ENCODE data around the gene WDR87.

The WDR87 gene

DNA sequence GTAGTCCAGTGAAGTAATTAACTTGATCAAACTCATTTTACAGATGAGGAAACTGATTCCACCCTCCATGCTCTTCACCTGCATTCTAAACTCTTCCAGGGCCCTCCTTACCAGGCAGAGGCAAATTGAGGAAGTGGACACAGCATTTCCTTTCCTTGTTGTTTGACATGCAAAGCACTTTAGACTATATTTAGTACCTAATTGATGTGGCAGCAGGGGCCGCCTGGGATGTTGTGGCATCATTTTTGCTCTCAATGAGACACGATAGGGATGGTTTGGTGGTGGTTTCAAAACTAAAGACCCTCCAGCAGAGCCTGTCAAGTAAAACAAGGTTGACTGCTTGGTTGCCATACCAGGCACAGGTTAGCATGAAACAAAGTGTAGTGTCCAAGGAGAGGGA lies 8.5 kb upstream of the WDR87 start:
- Histone ChIP-seq H3K36me3 (ENCODE audit: control insufficient read depth, insufficient read depth, low read length) (peaks cover 1% of the 10 kb centered on the region; the same call in 1 of the 2 replicates), H3K4me3 (replicated peaks; ENCODE audit: low read depth, low read length) (peak overlapping the region; percentile 60), H3K27me3 (replicated peaks; ENCODE audit: control insufficient read depth, insufficient read depth, low read length) (no peaks in the 10 kb centered on the region)
- DNase-seq (ENCODE audit: extremely low read depth, insufficient read length): no peak
- TF ChIP-seq, protein P1, sequence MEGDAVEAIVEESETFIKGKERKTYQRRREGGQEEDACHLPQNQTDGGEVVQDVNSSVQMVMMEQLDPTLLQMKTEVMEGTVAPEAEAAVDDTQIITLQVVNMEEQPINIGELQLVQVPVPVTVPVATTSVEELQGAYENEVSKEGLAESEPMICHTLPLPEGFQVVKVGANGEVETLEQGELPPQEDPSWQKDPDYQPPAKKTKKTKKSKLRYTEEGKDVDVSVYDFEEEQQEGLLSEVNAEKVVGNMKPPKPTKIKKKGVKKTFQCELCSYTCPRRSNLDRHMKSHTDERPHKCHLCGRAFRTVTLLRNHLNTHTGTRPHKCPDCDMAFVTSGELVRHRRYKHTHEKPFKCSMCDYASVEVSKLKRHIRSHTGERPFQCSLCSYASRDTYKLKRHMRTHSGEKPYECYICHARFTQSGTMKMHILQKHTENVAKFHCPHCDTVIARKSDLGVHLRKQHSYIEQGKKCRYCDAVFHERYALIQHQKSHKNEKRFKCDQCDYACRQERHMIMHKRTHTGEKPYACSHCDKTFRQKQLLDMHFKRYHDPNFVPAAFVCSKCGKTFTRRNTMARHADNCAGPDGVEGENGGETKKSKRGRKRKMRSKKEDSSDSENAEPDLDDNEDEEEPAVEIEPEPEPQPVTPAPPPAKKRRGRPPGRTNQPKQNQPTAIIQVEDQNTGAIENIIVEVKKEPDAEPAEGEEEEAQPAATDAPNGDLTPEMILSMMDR (IDR thresholded peaks at IDR 0.05; ENCODE audit: insufficient read depth, low read length, poor library complexity, severe bottlenecking): no peak

DNA sequence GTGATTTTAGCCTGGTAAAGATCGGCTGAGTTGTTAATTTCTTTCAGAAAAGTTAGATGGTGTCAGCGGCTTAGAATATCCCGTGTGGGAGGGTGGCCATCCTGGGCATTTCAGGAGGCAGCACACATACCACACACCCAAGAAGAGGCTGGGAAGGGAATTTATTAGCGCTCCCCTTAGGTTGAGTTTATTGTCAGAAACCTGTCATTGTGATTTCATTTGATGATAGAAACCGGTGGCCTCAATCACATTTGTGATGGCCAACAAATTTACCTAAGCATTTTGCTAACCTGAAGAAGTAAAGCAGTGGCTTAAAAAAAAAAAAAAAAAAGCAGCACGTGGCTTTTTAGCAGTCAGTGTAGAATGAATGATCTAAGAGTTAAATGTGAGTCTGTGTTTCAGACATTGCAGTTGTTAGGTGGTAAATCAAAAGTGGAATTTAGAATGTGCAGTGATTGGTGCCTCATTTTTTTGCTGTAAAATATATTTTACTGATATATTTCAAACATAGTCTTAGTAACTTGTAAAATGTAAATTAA lies 3.3 kb upstream of the WDR87 start:
- DNase-seq (ENCODE audit: extremely low read depth, insufficient read length): no peak
- TF ChIP-seq, protein P1 (IDR thresholded peaks at IDR 0.05; ENCODE audit: insufficient read depth, low read length, poor library complexity, severe bottlenecking): no peak
- no peak overlapping the region; the same call in 1 of the 2 replicates for H3K4me3 ChIP-seq (replicated peaks; ENCODE audit: low read depth, low read length)
- H3K36me3 ChIP-seq (ENCODE audit: control insufficient read depth, insufficient read depth, low read length): no peaks in the 10 kb centered on the region; the same call in 1 of the 2 replicates
- H3K27me3 ChIP-seq (replicated peaks; ENCODE audit: control insufficient read depth, insufficient read depth, low read length): no peaks in the 10 kb centered on the region

DNA sequence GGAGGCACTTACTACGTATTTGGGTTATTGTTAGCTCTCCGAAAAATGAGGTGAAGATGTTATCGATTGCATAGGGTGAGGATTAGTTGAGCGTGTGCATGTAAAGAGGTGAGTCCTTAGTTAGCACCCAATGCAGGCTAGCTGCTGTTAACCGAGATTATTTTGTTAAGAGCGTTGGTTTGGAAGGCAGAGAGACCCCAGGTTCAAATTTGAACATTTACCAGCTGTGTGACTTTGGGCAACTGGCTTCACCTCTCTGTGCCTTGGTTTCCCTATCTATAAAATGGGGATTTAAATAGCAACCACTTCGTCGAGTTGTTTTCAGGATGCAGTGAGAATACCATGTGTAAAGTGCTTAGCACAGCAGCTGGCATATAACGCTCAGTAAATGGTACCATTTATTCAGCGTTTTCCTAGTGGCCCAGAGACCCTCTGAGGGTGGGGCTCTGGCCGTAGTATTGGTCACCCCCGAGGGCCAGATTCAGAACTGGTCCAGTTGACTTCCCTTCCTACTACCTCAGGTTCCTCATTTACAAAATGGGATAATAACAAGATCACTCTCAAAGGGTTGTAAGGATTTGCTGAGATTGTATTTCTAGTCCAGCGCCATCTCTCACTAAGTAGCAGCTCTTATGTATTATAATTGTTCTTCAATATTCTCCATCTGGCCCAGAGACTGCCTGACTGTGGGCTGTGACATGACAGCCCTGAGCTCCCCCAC lies 1.5 kb upstream of the WDR87 start:
- no peak for DNase-seq (ENCODE audit: extremely low read depth, insufficient read length)
- H3K36me3 ChIP-seq (ENCODE audit: control insufficient read depth, insufficient read depth, low read length): no peaks in the 10 kb centered on the region; the same call in 1 of the 2 replicates
- TF ChIP-seq, protein P1 (IDR thresholded peaks at IDR 0.05; ENCODE audit: insufficient read depth, low read length, poor library complexity, severe bottlenecking): no peak
- H3K4me3 ChIP-seq (replicated peaks; ENCODE audit: low read depth, low read length): peak overlapping the region; percentile 74
- H3K27me3 ChIP-seq (replicated peaks; ENCODE audit: control insufficient read depth, insufficient read depth, low read length): no peaks in the 10 kb centered on the region

DNA sequence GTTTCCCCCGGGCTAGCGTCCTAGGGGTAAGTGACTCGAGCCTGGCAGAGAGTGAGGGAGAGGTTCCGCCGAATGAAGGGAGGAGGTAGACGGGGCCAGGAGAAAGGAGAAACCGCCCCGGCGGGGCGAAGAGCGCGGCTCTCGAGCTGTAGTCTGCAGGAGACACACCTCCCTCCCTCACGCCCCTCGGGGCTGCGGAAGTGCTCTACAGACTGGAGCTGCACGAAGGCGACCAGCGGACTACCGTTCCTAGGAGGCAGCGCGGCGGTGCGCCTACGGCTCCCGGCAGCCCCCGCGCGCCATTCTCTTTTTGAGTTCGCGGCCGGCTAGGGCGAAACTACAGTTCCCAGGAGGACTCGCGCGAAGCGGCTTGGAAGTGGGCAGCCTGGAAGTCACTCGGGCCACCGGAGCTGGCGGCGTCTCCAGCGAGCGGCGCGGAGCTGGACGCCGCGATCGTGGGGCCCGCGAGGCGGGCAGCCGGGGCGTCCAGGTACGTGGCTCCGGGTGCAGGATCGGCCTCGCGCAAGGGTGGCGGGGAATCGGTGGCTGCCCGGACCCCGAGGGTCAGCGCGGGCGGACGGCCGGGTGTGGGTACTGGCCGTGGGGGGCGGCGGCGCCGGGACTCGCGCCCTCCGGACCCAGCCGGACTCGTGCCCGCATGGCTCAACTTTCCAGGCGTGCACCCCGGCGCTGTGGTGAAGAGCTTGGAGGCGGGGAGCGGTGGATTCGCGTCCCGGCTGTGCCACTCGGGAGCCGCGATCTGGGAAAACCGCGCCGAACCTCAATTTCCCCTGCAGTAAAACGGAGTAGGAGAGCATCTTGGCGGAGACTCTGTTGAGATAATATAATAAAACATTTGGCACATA lies 708 bp upstream of the WDR87 start, which contains the start of gene SIPA1L3:
TSS of gene SIPA1L3 (plus strand) at position 340 of the 866 bp plus-strand sequence. CDS start 174,358 bp downstream, outside the sequence.
- Histone ChIP-seq H3K4me3 (replicated peaks; ENCODE audit: low read depth, low read length) (peak within 1 kb of the TSS; percentile 74), H3K27me3 (replicated peaks; ENCODE audit: control insufficient read depth, insufficient read depth, low read length) (no peaks in the 10 kb centered on the region), H3K36me3 (ENCODE audit: control insufficient read depth, insufficient read depth, low read length) (no peaks in the 10 kb centered on the region)
- peak; percentile 97 for DNase-seq (ENCODE audit: extremely low read depth, insufficient read length)
- TF ChIP-seq, protein P1 (IDR thresholded peaks at IDR 0.05; ENCODE audit: insufficient read depth, low read length, poor library complexity, severe bottlenecking): no peak

DNA sequence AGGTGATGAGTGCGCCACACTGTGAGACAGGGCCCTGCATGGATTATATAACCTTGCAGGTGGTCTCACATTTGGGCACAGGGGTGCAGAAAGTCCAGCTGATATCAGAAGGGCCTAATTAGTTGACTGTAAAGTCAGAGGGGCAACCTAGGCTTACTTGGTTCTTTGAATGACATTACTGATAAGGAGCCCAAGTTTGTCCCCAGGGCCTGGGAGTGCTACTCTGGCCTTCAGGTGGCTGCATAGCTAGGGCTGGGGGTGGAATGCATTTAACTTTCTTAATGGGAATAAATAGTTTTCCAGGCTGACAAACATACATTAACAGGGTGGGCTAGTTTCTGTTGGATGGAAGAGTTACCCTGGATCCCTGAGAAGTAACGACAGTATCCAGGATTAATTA lies 3.3 kb downstream of the WDR87 start:
- Histone ChIP-seq H3K4me3 (replicated peaks; ENCODE audit: low read depth, low read length) (no peak overlapping the region), H3K27me3 (replicated peaks; ENCODE audit: control insufficient read depth, insufficient read depth, low read length) (no peaks in the 10 kb centered on the region), H3K36me3 (ENCODE audit: control insufficient read depth, insufficient read depth, low read length) (no peaks in the 10 kb centered on the region)
- DNase-seq (ENCODE audit: extremely low read depth, insufficient read length): no peak
- TF ChIP-seq, protein P1 (IDR thresholded peaks at IDR 0.05; ENCODE audit: insufficient read depth, low read length, poor library complexity, severe bottlenecking): no peak
